ENCODE results near the gene ROBO1.

The ROBO1 gene

GRCh38 chr3:79066481-79066880 is 701.3 kb downstream of the ROBO1 start:
- DNase-seq (ENCODE audit: low spot score): no peak

GRCh38 chr3:79063624-79064023 is 704.2 kb downstream of the ROBO1 start:
- DNase-seq (ENCODE audit: low spot score): no peak

DNA sequence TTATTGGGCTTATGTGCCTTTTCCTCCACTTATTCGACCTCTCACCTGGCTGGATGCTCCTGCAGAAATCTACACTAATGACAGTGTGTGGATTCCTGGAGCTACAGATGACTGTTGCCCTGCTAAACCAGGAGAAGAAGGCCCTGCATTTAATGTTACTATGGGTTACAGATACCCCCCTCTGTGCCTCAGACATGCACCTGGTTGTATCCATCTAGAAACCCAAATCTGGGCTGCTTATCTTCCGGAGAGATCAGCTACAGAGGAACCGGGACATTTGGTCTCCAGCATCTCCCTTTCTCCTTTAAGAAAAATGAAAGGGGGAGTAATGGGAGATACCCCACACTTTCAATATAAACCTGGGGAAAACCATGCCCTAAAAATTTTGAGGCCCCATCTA is 710.0 kb downstream of the ROBO1 start:
- DNase-seq (ENCODE audit: low spot score): no peak

DNA sequence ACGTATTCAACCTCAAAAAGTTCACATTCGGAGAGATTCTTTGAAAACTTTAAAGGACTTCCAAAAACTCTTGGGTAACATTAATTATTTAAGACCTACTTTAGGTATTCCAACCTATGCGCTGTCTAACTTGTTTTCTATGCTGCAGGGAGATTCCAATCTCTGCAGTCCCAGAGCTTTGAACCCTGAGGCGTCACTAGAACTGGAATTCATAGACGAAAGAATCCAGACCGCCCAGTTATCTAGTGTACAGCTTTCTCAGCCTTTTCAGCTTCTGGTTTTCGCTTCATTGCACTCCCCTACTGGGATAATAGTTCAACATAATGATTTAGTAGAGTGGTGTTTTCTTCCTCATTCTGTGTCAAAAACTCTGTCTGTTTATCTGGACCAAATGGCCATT is 711.3 kb downstream of the ROBO1 start:
- no peak for DNase-seq (ENCODE audit: low spot score)

DNA sequence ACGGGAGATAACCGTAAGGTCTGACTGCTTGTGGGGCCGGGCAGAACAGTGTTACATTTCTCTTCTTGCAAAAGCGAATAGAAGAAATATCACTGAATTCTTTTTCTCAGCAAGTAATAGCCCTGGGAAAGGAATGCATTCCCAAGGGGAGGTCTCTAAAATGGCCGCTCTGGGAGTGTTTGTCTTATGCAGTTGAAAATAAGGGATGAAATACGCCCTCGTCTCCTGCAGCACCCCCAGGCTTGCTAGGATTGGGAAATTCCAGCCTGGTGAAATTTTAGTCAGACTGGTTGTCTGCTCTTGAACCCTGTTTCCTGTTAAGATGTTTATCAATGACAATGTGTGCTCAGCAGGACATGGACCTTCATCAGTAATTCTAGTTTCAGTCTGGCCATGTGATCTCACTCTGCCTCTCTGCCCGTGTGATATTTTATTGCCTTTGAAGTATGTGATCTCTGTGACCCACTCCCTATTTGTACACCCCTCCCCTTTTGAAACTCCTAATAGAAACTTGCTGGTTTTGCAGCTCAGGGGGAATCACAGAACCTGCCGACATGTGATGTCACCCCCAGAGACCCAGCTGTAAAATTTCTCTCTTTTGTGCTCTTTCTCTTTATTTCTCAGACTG is 715.6 kb downstream of the ROBO1 start:
- no peak for DNase-seq (ENCODE audit: low spot score)

- no peak for DNase-seq (ENCODE audit: low spot score)
Measured at GRCh38 chr3:79047581-79047980, 720.2 kb downstream of the ROBO1 start.

- no peak for DNase-seq (ENCODE audit: low spot score)
Measured at GRCh38 chr3:79041621-79042020, 726.2 kb downstream of the ROBO1 start.

DNA sequence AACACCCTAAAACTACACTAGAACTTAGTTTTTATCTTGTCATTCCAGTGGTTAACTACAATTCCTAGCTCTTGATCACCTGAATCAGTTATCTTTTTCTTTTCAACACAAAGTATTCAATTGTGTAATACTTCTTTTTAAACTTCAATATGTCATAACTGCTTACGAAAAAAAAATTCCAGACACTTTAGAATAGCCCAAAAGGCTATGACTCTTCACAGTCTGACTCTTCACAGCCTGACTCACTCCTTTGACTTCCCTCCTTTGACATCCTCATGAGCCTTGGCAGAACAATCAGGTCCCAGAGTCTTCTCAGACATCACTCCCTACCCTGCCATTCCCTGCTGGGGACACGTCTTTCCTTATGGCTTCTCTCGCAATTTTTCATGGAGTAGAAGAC is 727.1 kb downstream of the ROBO1 start:
- DNase-seq (ENCODE audit: low spot score): no peak

GRCh38 chr3:79040091-79040490 is 727.7 kb downstream of the ROBO1 start:
- no peak for DNase-seq (ENCODE audit: low spot score)

DNA sequence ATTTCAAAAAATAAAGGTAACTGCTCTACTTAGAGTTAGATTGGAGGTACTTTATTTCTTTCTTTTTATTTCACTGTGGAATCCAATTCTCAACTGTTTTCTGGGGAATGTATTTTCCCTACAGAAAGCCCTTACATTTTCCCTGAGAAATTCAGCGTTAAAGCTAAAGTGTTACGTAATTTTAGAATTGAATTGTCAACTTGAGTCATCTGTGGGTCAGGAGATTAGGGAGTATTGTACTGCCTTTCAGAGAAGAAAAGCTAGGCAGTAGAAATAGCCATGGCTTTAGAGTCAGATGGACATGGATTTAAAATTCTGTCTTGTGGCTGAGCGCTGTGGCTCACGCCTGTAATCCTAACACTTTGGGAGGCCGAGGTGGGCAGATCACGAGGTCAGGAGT is 728.6 kb downstream of the ROBO1 start:
- no peak for DNase-seq (ENCODE audit: low spot score)

DNA sequence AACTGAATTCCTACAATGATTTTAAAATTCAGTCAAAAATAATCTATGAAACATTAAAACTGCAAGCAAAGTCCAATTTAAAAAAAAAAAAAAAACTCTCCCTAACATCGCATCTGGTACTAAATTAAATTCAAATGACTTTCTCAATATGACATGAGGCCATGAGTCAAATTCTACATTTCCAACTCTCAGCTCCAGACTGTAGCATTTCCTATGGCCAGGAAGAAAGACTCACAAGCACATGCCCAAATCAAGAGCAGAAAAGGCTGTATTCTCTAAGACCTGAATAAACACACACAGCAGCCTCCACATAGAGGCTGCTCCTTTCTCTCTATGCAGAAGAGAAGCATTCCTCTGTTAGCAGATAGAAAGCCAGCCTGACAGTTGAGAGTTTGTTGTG is 729.2 kb downstream of the ROBO1 start:
- DNase-seq (ENCODE audit: low spot score): no peak

DNA sequence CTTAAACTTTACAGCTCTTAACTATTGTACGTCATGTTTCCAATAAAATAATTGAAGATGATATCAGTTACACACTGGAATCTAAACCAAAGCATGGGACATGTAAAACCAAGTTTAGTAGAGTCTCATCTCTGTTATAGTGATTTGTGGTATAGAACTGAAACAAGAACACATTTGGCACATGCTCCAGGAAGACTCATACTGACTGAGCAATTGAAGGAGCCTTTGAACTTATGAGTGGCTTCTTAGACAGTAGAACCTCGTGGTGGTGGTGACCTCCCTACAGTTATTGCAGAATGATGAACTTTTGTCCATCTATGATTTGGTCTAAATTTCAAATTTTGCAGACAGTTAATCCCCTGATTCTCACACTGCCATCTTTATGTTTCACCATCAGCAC is 729.7 kb downstream of the ROBO1 start:
- no peak for DNase-seq (ENCODE audit: low spot score)

DNA sequence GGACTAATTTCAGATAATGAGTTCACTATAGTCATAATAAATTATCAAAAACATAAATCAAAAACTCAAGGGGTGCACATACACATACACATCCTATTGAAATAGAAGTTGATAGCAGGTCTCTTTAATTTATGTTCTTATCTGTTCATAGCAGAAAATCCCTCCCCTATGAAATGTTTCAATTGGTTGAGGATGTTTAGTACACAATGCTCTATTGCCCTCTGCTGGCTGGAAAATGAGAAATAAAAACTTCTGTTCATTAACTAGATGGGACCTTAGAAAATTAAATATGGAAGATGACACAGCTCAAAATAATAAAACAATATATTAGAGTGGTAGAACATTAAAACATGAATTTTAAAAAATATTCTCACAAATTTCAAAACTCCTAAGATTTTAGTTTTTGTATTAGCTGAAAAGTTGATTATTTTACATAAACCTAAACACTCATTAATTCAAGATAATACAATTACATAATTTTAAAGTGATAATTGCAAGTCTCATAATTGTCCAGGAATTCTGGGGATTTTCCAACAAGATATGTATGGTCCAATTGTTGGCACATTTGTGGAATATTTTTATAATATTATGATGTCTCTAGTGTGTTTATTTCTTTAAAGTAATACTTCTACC is 735.0 kb downstream of the ROBO1 start:
- no peak for DNase-seq (ENCODE audit: low spot score)

DNA sequence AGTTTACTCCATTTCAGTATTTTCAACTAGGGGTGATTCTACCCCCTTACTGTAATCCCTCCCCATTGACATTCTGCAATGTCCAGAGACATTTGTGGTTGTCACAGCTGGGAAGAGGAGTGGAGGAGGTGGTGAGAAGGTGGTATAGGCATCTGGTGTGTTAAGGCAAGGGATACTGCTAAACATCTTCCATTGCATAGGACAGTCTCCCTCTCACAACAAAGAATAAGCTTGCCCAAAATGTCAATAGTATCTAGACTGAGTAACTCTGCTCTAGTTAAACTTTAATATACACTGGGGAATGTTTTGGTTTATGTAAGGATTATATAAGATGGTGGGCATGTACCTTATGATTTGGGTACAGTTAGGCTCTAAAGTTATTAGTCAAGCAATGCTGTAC is 737.6 kb downstream of the ROBO1 start:
- no peak for DNase-seq (ENCODE audit: low spot score)

DNA sequence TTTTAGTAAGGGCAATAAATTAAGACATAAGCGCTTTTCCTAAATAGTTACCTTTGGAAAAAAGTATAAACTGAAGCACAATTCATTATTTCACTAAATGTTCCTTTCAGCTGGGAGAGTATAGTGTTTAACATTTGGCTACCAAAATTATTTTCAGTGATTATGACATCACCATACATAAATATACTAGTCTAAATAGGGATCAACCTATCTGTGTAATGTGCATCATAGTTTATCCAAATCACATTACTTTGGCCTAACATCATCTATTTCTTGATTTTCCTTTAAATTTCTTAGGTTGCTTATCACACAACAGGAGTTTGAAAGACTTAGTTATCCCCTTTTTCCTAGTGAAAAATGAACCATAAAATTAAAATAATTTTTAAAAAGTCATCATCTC is 738.9 kb downstream of the ROBO1 start:
- no peak for DNase-seq (ENCODE audit: low spot score)

DNA sequence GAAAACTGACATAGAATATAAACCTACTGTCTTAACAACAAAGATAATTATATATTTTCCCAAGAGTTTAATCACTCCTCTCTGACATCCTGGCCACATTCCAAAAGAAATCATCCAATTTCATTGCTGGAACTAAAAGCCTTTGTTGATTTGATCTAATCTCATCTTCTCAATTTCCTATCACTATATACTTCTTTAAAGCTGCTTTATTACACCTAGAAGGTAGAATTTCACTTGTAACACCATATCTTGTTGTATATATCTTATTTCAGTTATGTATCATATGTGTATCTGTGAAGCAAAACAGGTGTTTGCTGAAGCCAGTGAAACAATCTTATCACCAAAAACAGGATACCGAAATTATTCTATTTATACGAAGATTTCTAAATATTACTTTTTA is 740.2 kb downstream of the ROBO1 start:
- no peak for DNase-seq (ENCODE audit: low spot score)

DNA sequence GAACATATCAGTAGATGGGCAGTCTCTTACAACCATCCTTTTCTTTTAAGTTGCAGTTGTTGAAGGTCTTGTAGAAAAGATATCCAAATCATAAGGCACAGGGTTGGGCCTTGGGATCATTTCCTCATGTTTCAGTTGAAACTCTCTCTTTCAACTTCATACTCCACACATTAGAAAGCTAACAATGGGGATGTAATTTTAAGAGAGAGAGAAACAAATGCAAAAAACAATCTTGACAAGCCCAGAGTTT is 747.9 kb downstream of the ROBO1 start:
- DNase-seq (ENCODE audit: low spot score): no peak

DNA sequence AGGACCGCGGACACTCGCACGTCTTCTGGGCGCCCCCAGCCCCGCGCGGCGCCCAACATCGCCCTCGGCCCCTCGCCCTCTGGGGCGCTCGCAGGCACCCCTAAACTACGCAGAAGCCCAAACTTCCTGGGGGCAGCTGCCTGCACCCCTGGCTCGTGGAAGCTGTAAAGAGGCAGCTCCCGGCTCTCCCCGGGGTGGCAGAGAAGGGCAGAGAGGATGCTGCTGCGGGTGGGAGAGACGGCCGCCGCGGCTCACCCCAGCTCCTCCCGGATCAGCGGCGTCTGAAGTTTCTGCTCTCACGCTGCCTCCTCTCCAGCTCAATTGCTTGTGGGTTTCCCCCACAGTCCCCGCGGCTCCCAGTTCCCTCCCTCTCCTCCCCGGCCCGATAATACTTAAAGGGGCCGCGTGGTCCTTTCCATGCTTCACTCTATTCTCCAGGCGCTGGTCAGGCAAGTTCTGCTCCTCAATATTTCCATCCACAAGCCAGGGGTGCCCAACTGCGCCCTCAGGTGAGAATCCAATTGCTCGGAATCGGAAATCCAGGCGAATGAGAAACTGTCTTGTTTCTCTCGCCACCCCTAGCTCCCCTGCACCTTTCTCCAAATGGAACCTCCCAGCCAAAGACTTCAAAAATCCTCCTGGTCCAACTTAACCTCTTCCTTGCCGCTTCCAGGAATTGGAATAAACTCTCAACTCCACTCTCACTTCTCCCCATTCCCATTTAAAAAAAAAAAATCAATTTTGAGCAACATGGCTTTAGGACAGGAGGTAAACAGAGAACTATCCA is 748.5 kb downstream of the ROBO1 start:
- no peak for DNase-seq (ENCODE audit: low spot score)

DNA sequence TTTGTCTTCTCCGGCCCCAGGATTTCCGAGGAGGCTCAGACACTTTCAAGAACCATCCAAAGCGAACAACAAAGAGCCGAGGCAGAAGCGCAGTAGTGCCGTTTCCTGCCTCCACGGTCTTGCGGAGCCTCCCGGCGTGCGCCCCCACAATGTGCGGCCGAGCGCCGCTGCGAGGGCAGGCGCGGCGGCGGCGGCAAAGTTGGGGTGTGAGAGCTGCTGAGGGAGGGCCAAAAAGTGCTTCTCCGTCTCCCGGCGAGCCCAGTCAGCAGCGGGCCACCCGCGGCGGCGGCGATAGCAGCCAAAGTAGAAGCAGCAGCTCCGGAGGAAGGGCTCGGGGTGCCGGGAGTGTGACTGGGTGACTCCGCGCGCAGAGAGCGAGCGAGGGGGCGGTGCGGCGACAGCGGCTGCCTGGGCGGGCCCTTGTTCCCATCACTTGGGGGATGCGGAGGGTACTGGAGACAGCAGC is 749.1 kb downstream of the ROBO1 start:
- no peak for DNase-seq (ENCODE audit: low spot score)

GRCh38 chr3:79018265-79018664 is 749.5 kb downstream of the ROBO1 start:
- DNase-seq (ENCODE audit: low spot score): no peak

GRCh38 chr3:79016587-79017376 is 751.0 kb downstream of the ROBO1 start:
- DNase-seq (ENCODE audit: low spot score): no peak

- no peak for DNase-seq (ENCODE audit: low spot score)
Measured at GRCh38 chr3:79015854-79016253, 751.9 kb downstream of the ROBO1 start.

GRCh38 chr3:79012946-79013362 is 754.8 kb downstream of the ROBO1 start:
- no peak for DNase-seq (ENCODE audit: low spot score)
